ENCODE data around the gene MCTP1.
"Not testable (repeated sequence)": the region's sequence is repeated elsewhere in the genome, so short reads cannot be mapped to it uniquely, and the experiment has no call there.

MCTP1 gene

GRCh38 chr5:95244479-95244878 is 40.4 kb downstream of the MCTP1 start:
- DNase-seq, result no peak

- no peak for DNase-seq
Measured at GRCh38 chr5:95241635-95242034, 43.3 kb downstream of the MCTP1 start.

- DNase-seq, result no peak
Measured at GRCh38 chr5:95241161-95241560, 43.7 kb downstream of the MCTP1 start.

- DNase-seq, result no peak
Measured at GRCh38 chr5:95238560-95239325, 46.2 kb downstream of the MCTP1 start.

GRCh38 chr5:95237324-95237723 is 47.6 kb downstream of the MCTP1 start:
- DNase-seq, result no peak

- DNase-seq, result no peak
Measured at GRCh38 chr5:95235439-95235982, 49.4 kb downstream of the MCTP1 start.

- no peak for DNase-seq
Measured at GRCh38 chr5:95229646-95230045, 55.2 kb downstream of the MCTP1 start.

- no peak for DNase-seq
Measured at GRCh38 chr5:95224701-95225459, 60.0 kb downstream of the MCTP1 start.

- DNase-seq, result no peak
Measured at GRCh38 chr5:95223566-95224258, 61.2 kb downstream of the MCTP1 start.

GRCh38 chr5:95222836-95223235 is 62.1 kb downstream of the MCTP1 start:
- no peak for DNase-seq

- no peak for DNase-seq
Measured at GRCh38 chr5:95221234-95221633, 63.7 kb downstream of the MCTP1 start.

GRCh38 chr5:95220381-95220780 is 64.5 kb downstream of the MCTP1 start:
- no peak for DNase-seq

- DNase-seq, result no peak
Measured at GRCh38 chr5:95219411-95219810, 65.5 kb downstream of the MCTP1 start.

GRCh38 chr5:95217881-95218280 is 67.0 kb downstream of the MCTP1 start:
- DNase-seq, result no peak

- no peak for DNase-seq
Measured at GRCh38 chr5:95217351-95217750, 67.5 kb downstream of the MCTP1 start.

GRCh38 chr5:95216136-95216955 is 68.5 kb downstream of the MCTP1 start:
- DNase-seq, result no peak

GRCh38 chr5:95207811-95208210 is 77.1 kb downstream of the MCTP1 start:
- not testable (repeated sequence) for DNase-seq

GRCh38 chr5:95194856-95195255 is 90.0 kb downstream of the MCTP1 start:
- no peak for DNase-seq

GRCh38 chr5:95191330-95191729 is 93.6 kb downstream of the MCTP1 start:
- DNase-seq, result no peak

GRCh38 chr5:95184924-95185323 is 100.0 kb downstream of the MCTP1 start:
- DNase-seq, result no peak

GRCh38 chr5:95181644-95182043 is 103.2 kb downstream of the MCTP1 start:
- DNase-seq, result no peak

- DNase-seq, result no peak
Measured at GRCh38 chr5:95178046-95178651, 106.7 kb downstream of the MCTP1 start.
